Measurements from ENCODE around the gene RPP38.

DNA sequence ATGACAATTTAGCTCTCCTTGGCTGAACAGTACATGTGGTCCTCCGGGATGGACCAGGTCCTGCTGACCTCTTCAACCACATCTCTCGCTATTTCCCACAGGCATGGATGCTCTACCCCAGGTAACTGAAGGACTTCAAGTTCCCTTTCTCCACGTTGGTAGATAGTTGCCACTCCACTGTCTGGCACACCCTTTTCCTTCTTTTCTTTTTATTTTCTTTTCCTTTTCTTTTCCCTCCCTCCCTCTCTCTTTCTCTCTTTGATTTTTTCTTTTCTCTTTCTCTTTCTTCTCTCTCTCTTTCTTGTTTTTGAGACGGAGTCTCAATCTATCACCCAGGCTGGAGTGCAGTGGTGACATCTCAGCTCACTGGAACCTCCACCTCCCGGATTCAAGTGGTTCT, 5.7 kb upstream of the RPP38 start:
- no peak for TF ChIP-seq ZNF274 (IDR thresholded peaks at IDR 0.05; ENCODE audit: low read depth, low read length)
- no peak for TF ChIP-seq YY1 (IDR thresholded peaks at IDR 0.05; ENCODE audit: insufficient read depth, insufficient read length)
- TF ChIP-seq SUZ12 (IDR thresholded peaks at IDR 0.05; ENCODE audit: extremely low read depth, insufficient read depth, insufficient read length), result no peak

Data from NT2/D1 (cell line).